Measurements from ENCODE around the gene ENTPD8.

Gene ENTPD8

GRCh38 chr9:137458194-137459151 is 17.3 kb upstream of the ENTPD8 start:
- Histone ChIP-seq H4K91ac (ENCODE audit: low read depth, low read length, poor library complexity) (no peak overlapping the region), H3K9me3 (replicated peaks in 1 of 2; ENCODE audit: control insufficient read depth in 2 of 2, insufficient read depth in 1 of 2, low read depth in 1 of 2, low read length in 2 of 2) (peaks cover 0 to 2% of the 10 kb centered on the region in 2 donors), H2AK5ac (ENCODE audit: low read depth, low read length) (peak overlapping the region; percentile 99), H3K18ac (ENCODE audit: low read length) (peak overlapping the region; percentile 93), H3K14ac (ENCODE audit: low read length) (peak overlapping the region; percentile 98), H2BK120ac (ENCODE audit: low read depth, low read length) (peak overlapping the region; percentile 17), H3K79me1 (ENCODE audit: low read depth, low read length) (peaks cover 23% of the 10 kb centered on the region), H2BK5ac (ENCODE audit: low read length) (peak overlapping the region; percentile 82), H4K8ac (ENCODE audit: low read depth, low read length) (no peak overlapping the region), H3K27me3 (ENCODE audit: control insufficient read depth in 3 of 3, insufficient read depth in 3 of 3, low read depth in 1 of 3, low read length in 3 of 3) (peaks cover 0 to 6% (median 0%) of the 10 kb centered on the region in 3 experiments), H3K27ac (replicated peaks; ENCODE audit: low read length) (no peak overlapping the region), H2BK12ac (ENCODE audit: low read length) (no peak overlapping the region), H3K4me2 (ENCODE audit: insufficient read depth, low read length, poor library complexity, severe bottlenecking) (peak overlapping the region; percentile 97), H3K9ac (ENCODE audit: low read depth, low read length, poor library complexity) (peak overlapping the region; percentile 99), H2BK15ac (ENCODE audit: low read length) (peak overlapping the region; percentile 37), H3K4me3 (ENCODE audit: low read length in 2 of 2) (peak overlapping the region; percentile 81 to 91), H3K36me3 (replicated peaks in 1 of 2; ENCODE audit: control insufficient read depth in 2 of 2, insufficient read depth in 2 of 2, low read length in 2 of 2) (peaks cover 19 to 40% of the 10 kb centered on the region in 2 donors), H3K4ac (ENCODE audit: low read length) (peak overlapping the region; percentile 76), H3K23ac (ENCODE audit: low read depth, low read length, poor library complexity) (peak overlapping the region; percentile 93), H3K4me1 (ENCODE audit: control insufficient read depth in 2 of 2, insufficient read depth in 1 of 2, low read depth in 1 of 2, low read length in 2 of 2) (peaks cover 11 to 20% of the 10 kb centered on the region in 2 donors), H2AFZ (ENCODE audit: low read length) (peak overlapping the region; percentile 99)
- no CpG with 5 or more reads among the region's 88 CpGs for WGBS, 2 donors (ENCODE audit: extremely low coverage in 2 of 2, insufficient read length in 2 of 2, insufficient replicate concordance in 1 of 2)
- DNase-seq (ENCODE audit: low spot score) = no peak

GRCh38 chr9:137457406-137458193 is 16.4 kb upstream of the ENTPD8 start:
- H2BK15ac ChIP-seq (ENCODE audit: low read length) = peak overlapping the region; percentile 37
- peaks cover 24 to 48% of the 10 kb centered on the region in 2 donors for H3K36me3 ChIP-seq (replicated peaks in 1 of 2; ENCODE audit: control insufficient read depth in 2 of 2, insufficient read depth in 2 of 2, low read length in 2 of 2)
- peak overlapping the region in 1 of 2 donors; percentile 81 for H3K4me3 ChIP-seq (ENCODE audit: low read length in 2 of 2)
- H3K4me2 ChIP-seq (ENCODE audit: insufficient read depth, low read length, poor library complexity, severe bottlenecking) = peak overlapping the region; percentile 97
- H2BK12ac ChIP-seq (ENCODE audit: low read length) = no peak overlapping the region
- H3K23ac ChIP-seq (ENCODE audit: low read depth, low read length, poor library complexity) = peak overlapping the region; percentile 93
- no peak overlapping the region for H3K4ac ChIP-seq (ENCODE audit: low read length)
- peak overlapping the region; percentile 99 for H2AK5ac ChIP-seq (ENCODE audit: low read depth, low read length)
- H4K91ac ChIP-seq (ENCODE audit: low read depth, low read length, poor library complexity) = no peak overlapping the region
- H2BK5ac ChIP-seq (ENCODE audit: low read length) = peak overlapping the region; percentile 82
- peak overlapping the region; percentile 98 for H3K14ac ChIP-seq (ENCODE audit: low read length)
- WGBS, 2 donors (ENCODE audit: extremely low coverage in 2 of 2, insufficient read length in 2 of 2, insufficient replicate concordance in 1 of 2) = no CpG with 5 or more reads among the region's 44 CpGs
- H3K27ac ChIP-seq (replicated peaks; ENCODE audit: low read length) = no peak overlapping the region
- H3K27me3 ChIP-seq (ENCODE audit: control insufficient read depth in 3 of 3, insufficient read depth in 3 of 3, low read depth in 1 of 3, low read length in 3 of 3) = peaks cover 0 to 4% (median 0%) of the 10 kb centered on the region in 3 experiments
- H4K8ac ChIP-seq (ENCODE audit: low read depth, low read length) = no peak overlapping the region
- H3K79me1 ChIP-seq (ENCODE audit: low read depth, low read length) = peaks cover 25% of the 10 kb centered on the region
- DNase-seq (ENCODE audit: low spot score) = no peak
- H3K18ac ChIP-seq (ENCODE audit: low read length) = peak overlapping the region; percentile 38
- peaks cover 11 to 26% of the 10 kb centered on the region in 2 donors for H3K4me1 ChIP-seq (ENCODE audit: control insufficient read depth in 2 of 2, insufficient read depth in 1 of 2, low read depth in 1 of 2, low read length in 2 of 2)
- peak overlapping the region; percentile 17 for H2BK120ac ChIP-seq (ENCODE audit: low read depth, low read length)
- H3K9me3 ChIP-seq (replicated peaks in 1 of 2; ENCODE audit: control insufficient read depth in 2 of 2, insufficient read depth in 1 of 2, low read depth in 1 of 2, low read length in 2 of 2) = peaks cover 0 to 2% of the 10 kb centered on the region in 2 donors
- no peak overlapping the region for H2AFZ ChIP-seq (ENCODE audit: low read length)
- peak overlapping the region; percentile 99 for H3K9ac ChIP-seq (ENCODE audit: low read depth, low read length, poor library complexity)

- no peaks in the 10 kb centered on the region for H3K27me3 ChIP-seq (ENCODE audit: control insufficient read depth in 3 of 3, insufficient read depth in 3 of 3, low read depth in 1 of 3, low read length in 3 of 3)
- H2BK120ac ChIP-seq (ENCODE audit: low read depth, low read length) = no peak overlapping the region
- H3K18ac ChIP-seq (ENCODE audit: low read length) = no peak overlapping the region
- H3K14ac ChIP-seq (ENCODE audit: low read length) = no peak overlapping the region
- peaks cover 28% of the 10 kb centered on the region for H3K79me1 ChIP-seq (ENCODE audit: low read depth, low read length)
- H2BK15ac ChIP-seq (ENCODE audit: low read length) = no peak overlapping the region
- H3K27ac ChIP-seq (replicated peaks; ENCODE audit: low read length) = no peak overlapping the region
- peaks cover 11 to 26% of the 10 kb centered on the region in 2 donors for H3K4me1 ChIP-seq (ENCODE audit: control insufficient read depth in 2 of 2, insufficient read depth in 1 of 2, low read depth in 1 of 2, low read length in 2 of 2)
- no peak overlapping the region for H3K4me3 ChIP-seq (ENCODE audit: low read length in 2 of 2)
- no peak overlapping the region for H2BK5ac ChIP-seq (ENCODE audit: low read length)
- no peak overlapping the region for H3K4me2 ChIP-seq (ENCODE audit: insufficient read depth, low read length, poor library complexity, severe bottlenecking)
- no peak overlapping the region for H4K91ac ChIP-seq (ENCODE audit: low read depth, low read length, poor library complexity)
- no peaks in the 10 kb centered on the region for H3K9me3 ChIP-seq (replicated peaks in 1 of 2; ENCODE audit: control insufficient read depth in 2 of 2, insufficient read depth in 1 of 2, low read depth in 1 of 2, low read length in 2 of 2)
- no peak for DNase-seq (ENCODE audit: low spot score)
- peak overlapping the region; percentile 93 for H3K23ac ChIP-seq (ENCODE audit: low read depth, low read length, poor library complexity)
- H3K4ac ChIP-seq (ENCODE audit: low read length) = no peak overlapping the region
- no peak overlapping the region for H2AFZ ChIP-seq (ENCODE audit: low read length)
- no peak overlapping the region for H3K9ac ChIP-seq (ENCODE audit: low read depth, low read length, poor library complexity)
- no peak overlapping the region for H2BK12ac ChIP-seq (ENCODE audit: low read length)
- H3K36me3 ChIP-seq (replicated peaks in 1 of 2; ENCODE audit: control insufficient read depth in 2 of 2, insufficient read depth in 2 of 2, low read length in 2 of 2) = peaks cover 26 to 53% of the 10 kb centered on the region in 2 donors
- H2AK5ac ChIP-seq (ENCODE audit: low read depth, low read length) = peak overlapping the region; percentile 70
- no peak overlapping the region for H4K8ac ChIP-seq (ENCODE audit: low read depth, low read length)
- no CpG with 5 or more reads among the region's 10 CpGs for WGBS, 2 donors (ENCODE audit: extremely low coverage in 2 of 2, insufficient read length in 2 of 2, insufficient replicate concordance in 1 of 2)
Measured at GRCh38 chr9:137456864-137457405, 15.8 kb upstream of the ENTPD8 start.
